Epithelial cell of esophagus (primary cell): ENCODE measurements around the gene GRIK5.
A peak's percentile ranks its signal among the peaks of the same experiment; 100 is the strongest.
"Not testable (repeated sequence)": the region's sequence is repeated elsewhere in the genome, so short reads cannot be mapped to it uniquely, and the experiment has no call there.

ENCODE experiments used
- DNase-seq: peaks from one replicate; pipeline ENCODE4 v3.0.0; 2010; ENCODE audit warnings: low read depth
- H3K4me3 ChIP-seq: 2 replicates; pipeline ENCODE4 v1.5.1; 2011; ENCODE audit warnings: mild to moderate bottlenecking, low read length, control low read depth
- TF ChIP-seq, protein P1 (sequence below): IDR thresholded peaks from 2 replicates; pipeline ENCODE4 v1.5.1; 2011; ENCODE audit warnings: low read depth, mild to moderate bottlenecking, low read length, control low read depth, inconsistent platforms; ENCODE audit not compliant: insufficient read depth; ENCODE audit errors: missing control alignments

GRIK5 gene

DNA sequence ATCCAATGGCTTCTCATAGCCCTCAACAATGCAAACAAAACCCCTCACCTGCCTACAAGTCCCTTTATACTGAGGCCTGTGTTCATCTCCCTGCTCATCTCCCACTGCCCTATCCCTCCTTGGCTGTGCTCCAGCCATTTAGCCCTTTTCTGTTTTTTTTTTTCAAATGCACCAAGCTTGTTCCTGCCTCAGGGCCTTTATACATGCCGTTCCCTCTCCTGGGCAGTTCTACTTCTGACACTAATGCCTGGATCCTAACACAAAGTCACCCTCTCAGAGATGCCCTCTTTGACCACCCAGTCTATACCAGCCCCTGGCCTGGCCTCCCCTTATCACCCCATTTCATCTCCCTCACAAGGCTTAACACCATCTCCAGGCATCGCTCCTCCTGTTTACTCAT lies 32.9 kb upstream of the GRIK5 start:
- no peak for DNase-seq
- TF ChIP-seq, protein P1, sequence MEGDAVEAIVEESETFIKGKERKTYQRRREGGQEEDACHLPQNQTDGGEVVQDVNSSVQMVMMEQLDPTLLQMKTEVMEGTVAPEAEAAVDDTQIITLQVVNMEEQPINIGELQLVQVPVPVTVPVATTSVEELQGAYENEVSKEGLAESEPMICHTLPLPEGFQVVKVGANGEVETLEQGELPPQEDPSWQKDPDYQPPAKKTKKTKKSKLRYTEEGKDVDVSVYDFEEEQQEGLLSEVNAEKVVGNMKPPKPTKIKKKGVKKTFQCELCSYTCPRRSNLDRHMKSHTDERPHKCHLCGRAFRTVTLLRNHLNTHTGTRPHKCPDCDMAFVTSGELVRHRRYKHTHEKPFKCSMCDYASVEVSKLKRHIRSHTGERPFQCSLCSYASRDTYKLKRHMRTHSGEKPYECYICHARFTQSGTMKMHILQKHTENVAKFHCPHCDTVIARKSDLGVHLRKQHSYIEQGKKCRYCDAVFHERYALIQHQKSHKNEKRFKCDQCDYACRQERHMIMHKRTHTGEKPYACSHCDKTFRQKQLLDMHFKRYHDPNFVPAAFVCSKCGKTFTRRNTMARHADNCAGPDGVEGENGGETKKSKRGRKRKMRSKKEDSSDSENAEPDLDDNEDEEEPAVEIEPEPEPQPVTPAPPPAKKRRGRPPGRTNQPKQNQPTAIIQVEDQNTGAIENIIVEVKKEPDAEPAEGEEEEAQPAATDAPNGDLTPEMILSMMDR, result no peak
- H3K4me3 ChIP-seq, result no peak overlapping the region

DNA sequence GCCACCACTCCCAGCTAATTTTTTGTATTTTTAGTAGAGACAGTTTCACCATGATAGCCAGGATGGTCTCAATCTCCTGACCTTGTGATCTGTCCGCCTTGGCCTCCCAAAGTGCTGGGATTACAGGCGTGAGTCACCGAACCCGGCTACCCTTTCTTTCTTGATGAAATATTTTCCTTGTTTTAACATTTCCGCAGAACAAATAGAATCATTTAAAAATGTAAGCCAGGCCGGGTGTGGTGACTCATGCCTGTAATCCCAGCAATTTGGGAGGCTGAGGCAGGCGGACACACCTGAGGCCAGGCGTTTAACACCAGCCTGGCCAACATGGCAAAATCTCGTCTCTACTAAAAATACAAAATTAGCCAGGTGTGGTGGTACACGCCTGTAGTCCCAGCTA lies 30.2 kb upstream of the GRIK5 start:
- DNase-seq, result peak; percentile 40
- H3K4me3 ChIP-seq, result not testable (repeated sequence)

DNA sequence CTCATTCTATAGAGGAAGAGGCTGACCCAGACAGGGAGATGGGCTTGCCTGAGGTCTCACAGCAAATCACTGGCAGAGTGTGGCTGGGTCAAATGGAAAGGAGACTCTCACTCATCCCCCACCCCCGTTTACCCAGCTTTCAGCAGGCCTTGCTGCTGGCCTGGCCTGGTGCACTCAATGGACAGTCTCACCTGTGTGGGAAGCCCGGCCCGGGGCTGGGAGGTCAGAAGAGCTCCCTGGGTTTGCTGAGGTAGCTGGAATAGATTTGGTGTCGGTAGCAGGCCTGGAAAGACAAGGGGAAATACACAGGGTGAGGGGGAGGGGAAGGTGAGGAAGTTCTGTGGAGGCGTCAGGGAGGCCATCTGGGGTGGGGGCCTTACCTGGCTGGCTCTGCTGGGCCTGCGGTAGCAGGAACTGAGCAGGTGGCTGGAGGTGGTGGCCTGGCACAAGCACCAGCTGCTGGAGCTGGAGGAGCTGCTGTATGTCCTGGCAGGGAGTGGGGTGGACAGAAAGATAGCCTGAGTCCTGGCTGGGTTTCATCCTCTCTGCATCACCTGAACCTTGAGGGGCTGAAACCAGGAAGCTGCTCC lies 29.4 kb upstream of the GRIK5 start:
- no peak overlapping the region for H3K4me3 ChIP-seq
- TF ChIP-seq, protein P1, result no peak
- DNase-seq, result no peak

DNA sequence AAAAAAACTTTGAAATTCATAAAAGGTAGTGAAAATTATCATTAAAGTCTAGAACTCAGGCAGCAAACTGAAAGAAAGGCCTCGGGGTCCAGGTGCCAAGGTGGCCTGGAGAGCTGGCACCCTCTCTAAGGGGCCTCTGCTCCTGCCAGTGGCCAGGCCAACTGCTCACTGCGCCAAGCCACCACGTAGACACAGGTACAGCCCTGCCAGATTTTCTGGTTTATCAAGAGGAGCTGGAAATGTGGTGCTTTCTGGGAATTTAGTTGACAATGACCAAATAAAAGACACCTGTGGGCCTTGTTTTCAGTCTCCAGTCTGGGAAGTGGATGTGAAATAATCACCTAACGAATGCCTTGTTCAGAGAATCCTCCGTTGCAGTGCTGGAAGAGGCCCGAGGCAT lies 28.8 kb upstream of the GRIK5 start:
- H3K4me3 ChIP-seq, result no peak overlapping the region
- TF ChIP-seq, protein P1, result no peak
- peak; percentile 21 for DNase-seq

DNA sequence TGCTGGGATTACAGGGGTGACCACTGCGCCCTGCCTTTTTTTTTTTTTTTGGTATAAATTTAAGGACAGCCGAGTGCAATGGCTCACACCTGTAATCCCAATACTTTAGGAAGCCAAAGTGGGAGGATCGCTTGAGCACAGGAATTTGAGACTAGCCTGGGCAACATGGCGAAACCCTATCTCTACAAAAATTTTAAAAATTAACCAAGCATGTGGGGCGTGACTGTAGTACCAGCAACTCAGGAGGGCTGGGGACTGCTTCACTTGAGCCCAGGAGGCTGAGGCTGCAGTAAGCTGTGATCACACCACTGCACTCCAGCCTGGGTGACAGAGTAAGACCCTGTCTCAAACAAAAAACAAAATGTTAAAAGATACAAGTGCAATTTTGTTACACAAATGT lies 27.5 kb upstream of the GRIK5 start:
- TF ChIP-seq, protein P1, result no peak
- H3K4me3 ChIP-seq, result no peak overlapping the region
- no peak for DNase-seq

DNA sequence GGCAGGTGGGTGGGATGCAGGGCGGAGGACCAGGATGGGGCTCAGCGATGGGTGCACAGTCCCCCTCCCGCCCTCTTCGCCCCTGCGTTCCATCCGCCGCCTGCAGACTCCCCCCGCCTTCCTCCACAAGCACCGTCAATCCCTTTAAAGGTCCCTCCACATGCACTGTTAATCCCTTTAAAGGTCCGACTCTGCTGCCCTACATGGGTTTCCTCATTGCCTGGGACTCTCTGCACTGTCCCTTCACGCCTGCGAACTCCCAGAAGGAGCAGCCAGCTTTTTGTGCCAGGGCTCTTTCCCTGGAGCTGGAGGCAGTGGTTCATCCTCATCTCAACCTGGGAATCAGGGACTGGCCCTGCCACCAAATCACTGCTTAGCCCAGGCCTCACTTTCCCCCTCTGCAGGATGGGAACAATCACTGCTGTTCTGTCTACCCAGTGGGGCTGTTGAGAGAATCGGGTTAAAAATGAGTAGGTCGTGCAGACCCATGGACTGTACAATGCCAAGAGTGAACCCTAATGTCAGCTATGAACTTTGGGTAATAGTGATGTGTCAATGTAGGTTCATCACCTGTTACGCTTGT lies 26.3 kb upstream of the GRIK5 start:
- TF ChIP-seq, protein P1, result no peak
- no peak for DNase-seq
- H3K4me3 ChIP-seq, result no peak overlapping the region

DNA sequence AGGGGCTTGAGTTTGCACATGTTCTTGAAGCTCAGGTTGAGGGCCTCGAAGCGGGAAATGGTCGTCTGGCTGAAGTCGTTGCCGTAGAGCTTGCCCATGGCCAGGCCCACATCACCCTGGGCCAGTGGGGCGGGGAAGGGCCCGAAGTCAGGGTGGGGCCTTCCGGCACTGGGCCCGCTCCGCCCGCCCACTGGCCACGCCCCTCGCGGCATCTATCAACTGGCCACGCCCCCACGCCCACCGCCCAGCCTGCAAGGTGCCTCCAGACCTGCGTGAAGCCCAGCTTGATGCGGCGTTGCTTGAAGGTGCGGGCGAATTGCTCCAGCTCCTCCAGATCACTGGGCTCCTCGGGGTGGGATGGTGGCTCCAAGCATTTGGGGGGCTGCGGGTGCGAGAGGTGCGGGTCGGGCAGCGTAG lies 25.8 kb upstream of the GRIK5 start:
- no peak overlapping the region for H3K4me3 ChIP-seq
- no peak for DNase-seq
- TF ChIP-seq, protein P1, result no peak
